Measurements from ENCODE around the gene SH2D3C. TPM values are rescaled to one million over a fixed set of nuclear protein-coding genes. Genes with fewer than 3 reads are reported as not detected.

The SH2D3C gene
- total and polyA plus RNA-seq, 9 of the 15 experiments (the other 6 are each of a cell fraction or from before 2014, with no cell fraction given), result 0.03 to 1.2 (median 0.22) TPM; not detected in 1

- TF ChIP-seq CCNT2 (IDR thresholded peaks at IDR 0.05; ENCODE audit: borderline replicate concordance, extremely low read depth, insufficient read length, low read depth, low read length) (peak; percentile 80), GTF2B (IDR thresholded peaks at IDR 0.05; ENCODE audit: extremely low read depth, insufficient read length) (no peak), SOX6 (IDR thresholded peaks at IDR 0.05) (0 out of 2 replicates have a peak, but pooled peaks have one; percentile 23), ZNF398 (CRISPR knock-in tag; IDR thresholded peaks at IDR 0.05) (no peak), ETV1 (tag; conservative IDR thresholded peaks at IDR 0.05; ENCODE audit: low read depth) (peak; percentile 12; the same call in 1 of the 2 replicates), KAT7 (CRISPR knock-in tag; IDR thresholded peaks at IDR 0.05; ENCODE audit: borderline replicate concordance) (no peak), RB1 (IDR thresholded peaks at IDR 0.05; ENCODE audit: low read depth) (peak; percentile 88), RFX5 (IDR thresholded peaks at IDR 0.05; ENCODE audit: low read depth, low read length) (peak; percentile 87), ILK (tag; IDR thresholded peaks at IDR 0.05; ENCODE audit: borderline replicate concordance, low read depth) (no peak), FOXA3 (CRISPR knock-in tag; conservative IDR thresholded peaks at IDR 0.05 in 1 of 2, IDR thresholded peaks at IDR 0.05 in 1 of 2) (0 out of 4 replicates have a peak, but pooled peaks of 1 of the 2 experiments have one; percentile 12), CHCHD3 (CRISPR knock-in tag; IDR thresholded peaks at IDR 0.05) (no peak), RREB1 (CRISPR knock-in tag; IDR thresholded peaks at IDR 0.05) (peak; percentile 71; the same call in 1 of the 2 replicates), ZMIZ1 (IDR thresholded peaks at IDR 0.05; ENCODE audit: low read depth in 2 of 2, low read length in 2 of 2) (peak in 1 of 2 experiments; percentile 28; a peak in 1 of 4 replicates)
Measured at GRCh38 chr9:127734747-127735529, 43.5 kb downstream of the SH2D3C start, which contains the start of gene TOR2A (continued).

Measured in K562 (cell line).